ENCODE data around the gene RANBP1.

Gene RANBP1

DNA sequence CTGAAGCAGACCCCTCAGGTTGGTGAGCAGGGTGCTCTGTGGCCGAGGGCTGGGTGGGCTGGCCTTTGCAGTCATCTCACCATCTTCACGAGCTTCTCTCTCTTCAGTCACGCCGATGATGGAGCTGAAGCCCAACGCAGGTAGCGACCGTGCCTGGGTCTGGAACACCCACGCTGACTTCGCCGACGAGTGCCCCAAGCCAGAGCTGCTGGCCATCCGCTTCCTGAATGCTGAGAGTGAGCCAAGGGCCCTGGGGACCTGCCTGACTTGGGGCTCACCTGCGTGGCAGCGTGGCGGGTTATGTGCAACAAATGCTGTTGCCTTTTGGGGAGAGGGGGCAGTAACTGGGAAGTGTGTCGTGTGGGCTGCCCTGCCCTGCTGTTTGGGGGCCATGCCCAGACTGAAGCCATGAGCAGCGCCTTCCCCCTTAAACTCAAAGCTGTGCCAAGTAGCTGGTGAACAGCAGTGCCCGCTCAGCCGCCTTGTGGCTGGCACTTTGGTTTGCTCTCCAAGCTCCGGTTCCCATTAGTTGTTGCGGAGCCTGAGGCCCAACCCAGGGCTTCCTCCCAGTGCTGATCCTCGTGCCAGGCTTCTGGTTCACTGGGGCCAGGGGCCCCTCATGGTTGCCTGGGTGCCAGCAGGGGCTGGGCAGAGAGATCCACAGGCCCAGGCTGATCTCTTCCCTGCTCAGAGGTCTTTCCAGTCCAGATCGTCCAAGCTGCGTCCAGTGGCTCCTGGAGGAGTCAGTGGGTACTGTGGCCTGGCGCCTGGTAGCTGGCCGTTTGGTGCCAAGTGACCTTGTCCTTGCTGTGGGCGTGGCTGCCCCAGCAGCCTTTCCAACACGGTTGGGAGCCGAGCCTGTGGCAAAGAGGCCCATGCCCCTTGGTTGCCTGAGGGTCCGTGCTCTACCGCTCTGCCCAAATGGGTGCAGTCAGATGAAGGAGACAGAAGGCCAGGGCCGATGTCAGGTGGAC lies 9.6 kb downstream of the RANBP1 start:
- DNase-seq = no peak

DNA sequence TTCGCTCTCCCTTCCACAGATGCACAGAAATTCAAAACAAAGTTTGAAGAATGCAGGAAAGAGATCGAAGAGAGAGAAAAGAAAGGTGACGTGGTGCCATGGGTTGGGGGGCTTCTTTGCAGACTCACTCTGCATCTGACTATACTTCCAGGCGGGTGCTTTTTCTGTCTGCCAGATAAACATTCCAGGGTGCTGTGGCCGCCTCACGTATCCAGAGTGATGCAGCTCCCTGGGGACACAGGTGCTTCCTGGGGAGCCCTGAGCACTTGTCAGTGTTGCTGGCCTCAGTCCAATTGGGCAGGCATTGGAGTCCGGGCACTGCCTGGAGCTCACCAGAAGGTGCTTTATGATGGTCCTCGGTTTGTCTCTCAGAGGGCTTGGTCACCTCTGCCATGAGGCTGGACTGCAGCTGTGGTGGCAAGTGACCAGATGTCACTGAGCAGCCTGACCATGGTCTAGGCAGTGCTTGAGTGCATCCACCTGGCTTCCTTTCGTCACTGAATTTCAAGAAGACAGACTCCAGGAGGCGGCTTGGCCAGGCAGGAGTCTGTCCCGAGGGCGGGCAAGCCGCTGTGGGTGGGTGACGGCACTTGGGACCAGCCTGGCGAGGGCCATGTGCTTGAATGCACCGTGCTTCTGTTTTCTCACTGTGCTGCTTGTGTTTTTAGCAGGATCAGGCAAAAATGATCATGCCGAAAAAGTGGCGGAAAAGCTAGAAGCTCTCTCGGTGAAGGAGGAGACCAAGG lies 10.6 kb downstream of the RANBP1 start:
- DNase-seq = no peak

DNA sequence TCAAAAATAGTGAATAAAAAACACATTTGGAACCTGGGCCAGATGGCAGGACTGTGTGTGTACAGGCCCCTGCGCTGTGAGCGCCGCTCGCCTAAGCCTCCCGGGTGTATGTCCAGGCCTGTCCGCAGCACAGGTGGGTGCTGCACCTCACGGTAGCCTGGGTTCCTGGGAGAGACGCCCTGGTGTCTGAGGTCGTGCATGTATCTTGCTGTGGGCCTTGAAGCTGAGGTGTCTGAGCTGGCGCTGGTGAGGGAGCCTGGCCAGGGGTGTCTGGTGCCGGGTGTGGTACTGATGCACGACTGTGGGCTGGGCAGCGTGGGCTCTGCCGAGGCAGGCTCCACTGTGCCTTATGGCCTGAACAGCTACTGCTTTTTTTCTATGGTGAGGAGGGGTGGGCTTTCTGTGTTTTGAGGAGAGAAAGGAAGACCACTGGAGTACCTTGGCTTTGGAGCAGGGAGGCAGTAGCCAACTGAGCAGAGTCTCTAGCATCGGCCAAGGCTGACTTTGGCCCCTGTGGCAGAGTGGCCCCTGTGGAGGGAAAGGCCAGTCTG lies 11.5 kb downstream of the RANBP1 start:
- DNase-seq = no peak

DNA sequence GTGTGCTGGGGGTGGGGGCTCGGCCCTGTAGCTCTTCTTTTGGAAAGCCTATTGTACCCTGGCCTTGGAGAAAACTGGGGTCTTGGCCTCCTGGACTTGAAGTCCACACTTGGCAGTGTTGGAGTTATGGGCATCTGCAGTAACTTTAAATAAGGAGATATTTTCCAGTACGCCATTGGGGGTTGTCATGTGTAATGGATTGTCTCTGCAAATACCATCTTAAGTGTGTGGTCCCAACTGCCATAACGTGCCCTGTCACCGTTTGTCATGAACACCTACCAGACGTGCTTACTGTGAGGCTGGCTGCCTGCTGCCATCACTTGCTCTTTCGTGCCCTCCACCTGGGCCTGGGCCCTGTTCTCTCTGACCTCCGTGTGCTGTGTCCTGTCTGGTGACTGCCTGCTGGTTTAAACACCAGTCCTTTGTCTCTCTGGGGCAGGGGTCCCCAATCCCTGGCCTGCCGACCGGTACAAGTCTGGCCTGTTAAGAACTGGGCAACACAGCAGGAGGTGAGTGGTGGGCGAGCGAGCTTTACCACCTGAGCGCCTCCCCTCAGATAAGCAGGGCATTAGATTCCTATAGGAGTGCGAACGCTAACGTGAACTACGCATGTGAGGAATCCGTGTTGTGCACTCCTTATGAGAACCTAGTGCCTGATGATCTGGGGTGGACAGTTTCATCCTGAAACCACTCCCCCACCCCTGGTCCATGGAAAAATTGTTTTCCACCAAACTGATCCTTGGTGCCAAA lies 12.1 kb downstream of the RANBP1 start:
- no peak for DNase-seq

DNA sequence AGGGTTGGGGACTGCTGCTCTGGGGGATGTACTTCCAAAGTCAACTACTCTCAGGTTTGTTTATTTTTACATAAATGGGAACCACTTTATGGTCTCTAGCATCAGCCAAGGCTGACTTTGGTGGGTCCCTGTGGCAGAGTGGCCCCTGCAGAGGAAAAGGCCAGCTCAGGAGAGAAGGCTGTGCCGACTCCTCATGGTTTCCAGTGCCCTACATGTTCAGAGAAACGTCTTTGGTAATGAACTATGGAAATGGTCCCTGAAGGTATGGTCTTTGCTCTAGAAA lies 12.7 kb downstream of the RANBP1 start:
- no peak for DNase-seq

DNA sequence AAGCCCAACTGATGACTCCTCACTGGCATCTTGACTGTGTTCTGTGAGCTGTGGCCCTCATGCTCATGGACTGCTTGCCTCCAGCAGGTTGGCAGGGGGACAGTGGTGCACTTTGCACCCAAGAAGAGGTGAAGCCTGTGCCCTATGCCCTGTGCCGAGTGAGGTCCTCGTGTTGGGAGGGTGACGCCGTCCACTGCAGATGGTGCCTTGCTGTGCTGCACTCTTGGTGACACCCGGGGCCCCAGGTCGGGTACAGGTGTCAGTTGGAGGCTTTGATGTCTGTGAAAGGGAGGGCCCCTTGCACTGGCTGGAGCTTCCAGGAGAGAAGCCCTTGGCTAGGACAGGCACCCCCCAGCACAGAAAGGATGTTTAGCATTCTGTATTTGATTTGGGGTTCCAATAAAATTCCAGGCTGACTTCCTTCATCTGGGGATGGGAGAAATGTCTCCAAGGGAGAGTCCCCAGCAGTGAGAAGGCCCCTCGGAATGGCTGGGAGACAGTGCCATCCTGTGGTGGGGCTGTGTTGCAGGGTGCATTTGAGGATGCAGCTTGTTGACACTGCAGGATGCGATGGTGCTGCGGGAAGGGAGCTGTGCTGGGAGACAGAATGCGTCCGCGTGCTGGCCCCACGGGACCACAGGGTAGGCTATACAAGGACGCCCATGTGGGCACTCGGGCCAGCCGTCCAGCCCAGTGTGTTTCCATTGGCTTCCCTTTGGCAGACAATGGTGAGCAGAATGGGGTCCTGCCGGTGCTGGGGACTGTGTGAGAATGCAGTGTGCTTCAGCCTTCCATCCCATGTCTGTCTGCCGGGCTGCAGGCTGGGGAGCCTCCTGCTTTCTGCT lies 13.2 kb downstream of the RANBP1 start:
- DNase-seq = no peak

DNA sequence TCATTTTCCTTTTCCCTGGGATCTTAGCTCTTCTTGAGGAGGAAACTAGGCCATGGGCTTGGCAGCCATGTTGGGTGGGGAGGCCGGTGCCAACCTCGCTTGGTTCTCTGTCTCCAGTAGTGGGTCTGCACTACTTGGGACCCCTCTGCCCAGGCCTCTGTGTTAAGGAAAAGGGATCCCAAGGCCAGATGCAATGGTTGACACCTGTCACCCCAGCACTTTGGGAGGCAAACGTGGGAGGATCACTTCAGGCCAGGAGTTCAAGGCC lies 13.8 kb downstream of the RANBP1 start:
- DNase-seq = no peak

DNA sequence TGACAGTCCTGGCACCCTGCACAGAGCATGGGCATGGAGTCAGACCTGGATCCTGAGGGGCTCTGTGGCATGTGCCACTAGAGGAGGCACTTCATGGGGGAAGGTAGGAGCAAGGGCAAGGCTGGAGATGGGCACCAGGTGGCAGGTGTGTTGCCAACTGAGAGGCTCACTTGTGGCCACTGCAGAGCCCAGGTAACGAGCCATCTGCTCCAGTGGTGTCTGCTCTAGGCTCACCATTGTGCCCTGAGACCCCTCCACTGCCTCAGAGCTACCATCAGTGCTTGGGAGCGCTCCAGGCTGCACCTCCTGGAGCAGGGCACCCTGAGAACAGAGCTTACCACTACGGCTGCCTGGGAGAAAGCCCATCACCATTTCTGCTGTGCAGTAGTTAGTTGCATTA lies 14.4 kb downstream of the RANBP1 start:
- no peak for DNase-seq

DNA sequence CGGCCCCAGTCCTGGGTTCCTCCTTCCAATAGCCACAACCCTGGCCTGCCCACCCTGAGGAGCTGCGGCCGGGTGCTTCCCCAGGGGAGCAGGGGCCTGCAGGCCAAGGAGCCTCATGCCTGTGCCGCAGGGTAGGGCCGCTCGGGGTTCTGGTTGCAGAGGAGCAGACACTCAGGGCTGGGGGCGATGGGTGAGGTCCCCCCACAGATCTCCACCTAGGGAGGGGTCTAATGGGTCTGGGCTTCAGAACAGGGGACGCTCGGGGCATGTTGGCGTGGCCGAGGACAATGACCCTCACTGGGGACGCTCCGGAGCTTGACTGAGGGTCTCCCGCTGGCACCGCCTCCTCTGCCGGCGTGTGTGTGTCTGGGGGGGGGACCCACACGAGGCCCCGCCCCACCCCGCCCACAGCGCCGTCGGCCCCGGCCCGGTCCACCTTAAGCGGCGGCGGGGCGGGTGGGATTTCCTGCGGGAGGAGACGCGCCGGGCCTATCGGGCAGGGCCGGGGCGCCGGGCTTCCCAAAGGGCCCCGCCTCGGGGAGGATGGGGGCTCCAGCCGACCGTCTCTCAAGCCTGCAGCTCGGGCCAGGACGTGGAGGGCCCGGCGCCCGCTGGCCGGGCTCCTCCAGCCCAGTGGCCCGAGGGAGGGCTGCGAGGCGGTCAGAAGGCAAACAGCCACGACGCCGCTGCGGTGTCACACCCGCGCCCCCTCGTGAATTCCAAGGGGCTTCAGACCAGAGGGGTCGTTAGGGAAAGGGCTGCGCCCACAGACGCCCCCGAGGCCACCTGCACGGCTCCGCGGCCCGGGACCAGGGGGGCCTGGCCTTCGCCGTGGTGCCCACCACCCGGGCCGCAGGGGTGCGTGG lies 15.1 kb downstream of the RANBP1 start:
- peak; percentile 87 for DNase-seq

DNA sequence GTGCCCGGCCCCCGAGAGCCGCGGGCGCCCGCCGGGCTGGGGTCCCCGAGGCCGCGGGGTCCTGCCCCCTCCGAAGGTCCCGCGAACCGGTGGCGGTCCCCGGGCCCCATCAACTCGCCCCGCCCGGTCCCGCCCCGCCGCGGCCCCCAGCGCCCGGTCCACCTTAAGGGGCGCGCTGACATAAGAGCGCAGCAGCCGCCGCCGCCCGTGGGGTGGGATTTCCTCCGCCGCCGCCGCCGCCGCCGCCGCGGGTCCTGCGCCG lies 15.6 kb downstream of the RANBP1 start, which contains the start of gene ZDHHC8:
Gene ZDHHC8 (plus strand): TSS at position 208 of the 262 bp plus-strand sequence. CDS start 144 bp downstream, outside the sequence.
- no peak for DNase-seq

DNA sequence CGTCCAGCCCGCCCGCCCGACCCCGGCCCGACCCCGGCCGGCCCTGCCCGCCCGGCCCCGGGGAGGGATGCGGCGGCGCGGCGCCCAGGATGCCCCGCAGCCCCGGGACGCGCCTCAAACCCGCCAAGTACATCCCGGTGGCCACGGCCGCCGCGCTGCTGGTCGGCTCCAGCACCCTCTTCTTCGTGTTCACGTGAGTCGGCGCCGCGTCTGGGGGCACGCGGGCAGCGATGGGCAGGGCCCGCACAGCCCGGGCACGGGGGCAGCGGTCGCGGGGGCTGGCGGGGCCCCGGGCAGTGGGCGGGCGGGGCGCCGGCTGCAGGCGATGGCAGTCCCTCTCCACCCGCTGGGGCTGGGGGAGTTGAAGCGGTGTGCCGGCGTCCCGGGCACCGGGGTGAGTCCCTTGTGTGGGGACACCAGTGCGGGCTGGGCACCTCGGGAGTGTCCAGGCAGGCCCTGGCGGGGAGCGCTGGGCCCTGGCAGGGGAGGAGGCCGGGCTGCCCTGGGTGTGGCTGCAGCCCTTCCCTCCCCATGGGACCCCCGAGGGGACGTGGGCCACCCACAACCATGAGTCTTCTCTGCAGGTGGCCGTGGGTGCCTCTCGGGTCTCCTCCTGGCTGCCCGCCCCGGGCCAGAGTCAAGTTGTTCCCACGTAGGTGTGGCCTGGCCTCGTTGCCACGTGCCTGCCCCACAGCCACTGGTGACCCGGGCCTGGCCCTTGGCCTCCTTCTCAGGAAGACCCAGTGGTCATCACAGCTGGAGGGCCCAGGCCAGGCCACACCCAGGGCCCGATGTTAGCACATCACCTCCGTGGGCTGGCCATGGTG lies 16.2 kb downstream of the RANBP1 start:
- DNase-seq = no peak

DNA sequence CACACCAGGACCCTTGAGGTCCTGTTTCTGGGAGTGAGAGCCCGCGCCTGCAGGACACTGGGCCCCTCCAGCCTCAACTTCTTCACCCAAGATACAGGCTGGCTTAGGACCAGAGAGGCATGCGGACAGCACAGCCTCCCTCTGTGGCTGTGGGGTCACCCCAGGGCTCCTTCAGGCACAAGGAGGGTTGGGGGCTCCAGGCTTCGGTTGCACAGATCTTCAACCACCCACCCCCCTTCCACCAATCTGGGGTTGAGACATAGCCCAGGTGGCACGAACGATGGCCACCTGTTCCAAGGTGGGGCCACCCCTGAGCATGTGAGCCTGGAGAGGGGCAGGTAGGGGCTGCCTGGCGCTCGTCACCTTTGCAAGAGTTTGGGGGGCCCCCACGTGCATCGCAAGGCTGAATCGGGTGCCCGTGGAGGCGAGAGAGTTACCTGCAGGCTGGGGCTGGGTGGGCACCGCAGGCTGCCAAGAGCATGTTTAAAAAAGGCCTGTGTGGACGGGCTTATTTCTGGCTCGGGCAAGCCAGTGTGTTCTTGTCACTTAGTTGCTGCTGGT lies 16.9 kb downstream of the RANBP1 start:
- DNase-seq = no peak

DNA sequence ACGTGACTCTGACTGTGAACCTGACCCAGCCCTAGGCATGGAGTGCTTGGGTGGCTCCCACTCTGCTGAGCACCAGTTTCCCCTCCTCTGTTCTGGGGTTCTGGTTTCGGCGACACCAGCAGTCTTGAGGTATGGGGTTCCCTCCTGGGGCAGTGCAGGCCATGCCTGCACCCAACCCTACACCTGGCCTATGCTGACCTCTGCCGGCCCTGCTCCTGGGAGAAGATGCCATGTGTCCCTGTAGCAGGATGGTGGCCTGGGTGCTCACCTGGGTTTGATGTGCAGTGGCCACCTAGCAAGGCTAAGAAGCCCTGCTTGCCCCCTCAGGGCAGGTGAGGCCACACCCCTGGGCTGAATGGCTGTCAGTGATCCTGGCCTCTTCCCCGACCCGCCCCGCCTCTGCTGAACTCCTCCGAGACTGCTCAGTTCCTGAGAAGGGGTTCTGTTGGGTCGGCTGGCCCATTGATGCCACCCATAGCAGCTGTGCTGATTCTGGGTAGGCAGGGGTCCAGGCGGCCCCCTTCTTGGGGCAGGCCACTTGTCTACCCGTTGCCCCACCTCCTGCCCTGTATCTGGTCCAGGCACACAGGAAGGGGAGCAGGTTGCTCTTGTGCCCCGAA lies 18.1 kb downstream of the RANBP1 start:
- no peak for DNase-seq

DNA sequence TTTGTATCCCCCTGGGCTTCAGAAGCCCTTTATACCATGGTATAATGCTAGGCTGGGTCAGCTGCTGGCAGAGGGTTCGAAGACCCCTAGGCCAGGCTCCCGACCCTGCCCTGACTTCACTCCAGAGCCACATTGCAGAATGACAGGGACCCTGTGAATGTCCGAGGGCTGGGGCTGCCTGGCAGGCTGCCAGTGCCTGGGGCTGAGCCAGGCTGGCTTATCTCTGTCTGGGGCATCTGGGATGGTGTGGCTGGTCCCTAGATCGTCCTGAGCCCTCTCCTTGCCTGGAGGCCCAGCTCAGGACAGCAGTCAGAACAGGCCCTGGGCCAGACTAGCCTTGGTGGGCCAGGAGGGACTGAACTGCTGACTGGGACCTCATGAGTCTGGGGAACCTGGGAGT lies 19.4 kb downstream of the RANBP1 start:
- DNase-seq = no peak

DNA sequence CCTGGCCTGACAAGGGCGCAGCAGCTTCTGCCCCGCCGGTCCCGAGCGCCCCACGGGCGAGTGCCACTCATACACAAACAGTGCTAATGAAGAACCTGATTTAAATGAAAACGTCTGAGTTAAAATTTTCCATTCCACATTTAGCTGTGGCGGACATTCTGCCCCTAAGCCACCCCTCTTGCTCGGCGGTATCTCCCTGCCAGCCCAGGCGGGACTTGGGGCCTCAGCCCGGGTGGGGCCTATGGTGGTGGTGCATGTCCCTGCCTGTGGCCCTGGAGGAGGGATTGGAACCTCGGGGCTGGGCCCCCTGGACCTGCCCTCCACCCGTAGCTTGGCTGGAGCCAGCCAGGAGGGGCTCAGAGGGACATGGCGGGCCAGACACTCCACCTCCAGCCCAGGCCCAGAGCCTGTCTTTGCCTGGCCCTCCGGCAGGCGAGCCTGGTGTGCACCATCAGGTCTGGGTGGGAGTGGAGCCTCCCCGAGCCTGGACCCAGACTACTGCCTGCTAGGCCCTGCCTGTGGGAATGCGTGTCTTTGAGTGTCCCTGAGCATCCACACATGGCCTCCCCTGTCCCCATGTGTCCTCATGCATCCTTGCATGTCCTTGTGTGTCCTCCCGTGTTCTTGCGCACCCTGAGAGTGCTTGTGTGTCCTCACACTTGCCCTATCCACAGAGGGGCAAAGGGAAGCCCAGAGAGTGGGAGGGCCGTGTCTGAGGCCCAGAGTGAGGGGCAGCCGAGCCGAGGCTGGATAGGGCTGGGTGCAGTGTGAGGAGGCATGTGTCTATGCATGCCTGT lies 20.1 kb downstream of the RANBP1 start:
- no peak for DNase-seq

DNA sequence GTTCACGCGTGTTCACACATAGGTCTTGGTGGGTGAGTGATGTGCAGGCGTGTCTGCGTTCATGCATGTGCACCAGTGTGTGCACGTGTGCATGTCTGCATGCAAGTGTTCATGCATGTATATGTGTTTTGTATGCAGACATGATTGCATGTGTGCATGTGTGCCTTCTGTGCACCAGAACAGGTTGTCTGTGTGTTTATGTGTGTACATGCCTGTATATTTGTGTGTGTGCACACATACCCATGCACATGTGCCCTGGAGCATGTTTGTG lies 20.6 kb downstream of the RANBP1 start:
- no peak for DNase-seq

DNA sequence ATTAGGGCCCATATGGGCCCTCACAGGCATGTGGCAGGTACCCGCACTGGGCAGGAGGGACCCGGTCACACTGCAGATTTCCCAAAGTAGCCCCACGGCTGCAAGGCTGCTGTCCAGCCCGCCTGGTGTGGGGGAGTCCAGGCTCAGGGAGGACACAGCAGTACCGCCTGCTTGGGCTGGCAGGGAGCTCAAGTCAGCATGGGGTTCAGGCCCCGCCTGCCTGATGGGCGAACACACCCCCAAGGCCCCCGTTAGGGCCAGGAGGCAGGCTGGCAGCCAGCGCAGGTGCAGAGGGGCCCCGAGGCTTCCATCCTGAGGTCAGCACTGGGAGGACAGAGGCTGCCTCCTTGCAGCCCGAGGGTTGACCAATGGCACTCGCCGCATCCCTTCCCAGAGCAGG lies 21.2 kb downstream of the RANBP1 start:
- no peak for DNase-seq

DNA sequence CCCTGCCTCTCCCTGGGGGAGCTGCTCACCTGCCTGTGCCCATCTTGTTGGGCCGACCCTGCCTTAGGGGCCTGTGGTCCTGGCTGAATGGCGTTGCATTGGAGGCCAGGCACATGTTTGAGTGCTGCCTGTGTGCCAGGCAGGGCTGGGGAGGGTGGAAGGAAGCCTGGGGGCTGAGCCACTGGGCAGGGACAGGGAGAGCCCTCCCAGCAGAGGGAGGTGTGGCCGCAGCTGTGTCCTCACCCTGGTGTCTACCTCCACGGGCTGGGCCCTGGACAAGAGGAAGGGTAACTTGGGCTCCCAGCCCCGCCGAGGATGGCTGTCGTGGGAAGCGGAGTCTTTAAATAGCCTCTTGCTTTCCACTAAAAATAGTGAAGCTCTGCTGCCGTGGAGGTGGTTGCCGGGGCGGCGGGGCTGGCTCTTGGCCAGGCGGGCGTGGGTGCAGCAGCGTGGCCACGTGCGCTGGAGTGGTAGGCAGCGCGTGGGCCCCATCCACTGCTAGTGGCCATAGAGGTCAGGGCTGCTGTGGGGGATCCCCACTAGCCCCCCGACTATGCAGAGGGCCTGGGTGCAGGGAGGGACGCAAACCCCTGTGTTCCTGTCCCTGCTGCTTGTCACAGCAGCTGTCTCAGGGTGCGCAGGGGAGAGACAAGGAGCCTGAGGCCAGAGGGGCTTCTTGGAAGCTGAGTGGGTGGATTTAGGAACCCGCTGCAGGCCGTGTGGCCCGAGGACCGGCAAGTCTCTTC lies 21.9 kb downstream of the RANBP1 start:
- DNase-seq = no peak

DNA sequence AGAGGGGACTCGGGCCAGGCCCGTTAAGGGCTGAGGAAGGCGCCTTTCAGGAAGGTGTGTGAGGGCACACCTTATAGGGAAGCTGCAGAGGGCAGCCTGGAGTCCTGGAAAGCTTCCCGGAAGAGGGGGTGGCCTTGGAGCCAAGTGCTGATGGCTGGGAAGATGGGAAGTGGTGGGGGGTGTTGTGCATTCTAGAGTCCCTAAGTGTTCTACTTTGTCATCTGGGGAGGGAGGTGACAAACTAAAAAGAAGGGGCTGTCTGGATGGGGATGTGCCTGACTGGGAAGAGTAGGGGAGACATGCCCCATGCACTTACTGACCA lies 22.5 kb downstream of the RANBP1 start:
- no peak for DNase-seq

Data from retina (tissue), 1 donor.